HG03159 (cell line): ENCODE results near the gene MLYCD.

Experiments
- ATAC-seq: cut with Tn5 transposase; IDR thresholded peaks from one replicate; pipeline ENCODE4 v1.9.1; 2021; ENCODE audit warnings: mild to moderate bottlenecking, moderate library complexity; ENCODE audit not compliant: unreplicated experiment

Gene MLYCD

GRCh38 chr16:83925095-83925905 is 26.4 kb downstream of the MLYCD start:
- ATAC-seq = no peak

- no peak for ATAC-seq
Observed at GRCh38 chr16:83925957-83926725, 27.2 kb downstream of the MLYCD start.

GRCh38 chr16:83926726-83927397 is 27.9 kb downstream of the MLYCD start:
- peak; percentile 63 for ATAC-seq

GRCh38 chr16:83928341-83929055 is 29.6 kb downstream of the MLYCD start:
- no peak for ATAC-seq

GRCh38 chr16:83929811-83930555 is 31.1 kb downstream of the MLYCD start:
- no peak for ATAC-seq

- no peak for ATAC-seq
Observed at GRCh38 chr16:83930730-83931500, 32.0 kb downstream of the MLYCD start.

GRCh38 chr16:83931556-83931955 is 32.6 kb downstream of the MLYCD start:
- no peak for ATAC-seq

GRCh38 chr16:83932304-83932703 is 33.4 kb downstream of the MLYCD start:
- ATAC-seq = no peak

GRCh38 chr16:83932955-83933673 is 34.2 kb downstream of the MLYCD start:
- ATAC-seq = no peak

- no peak for ATAC-seq
Observed at GRCh38 chr16:83933885-83934683, 35.2 kb downstream of the MLYCD start.

GRCh38 chr16:83934684-83934977 is 35.7 kb downstream of the MLYCD start:
- ATAC-seq = no peak

GRCh38 chr16:83935005-83935857 is 36.3 kb downstream of the MLYCD start:
- ATAC-seq = no peak

GRCh38 chr16:83935858-83936255 is 36.9 kb downstream of the MLYCD start:
- ATAC-seq = no peak

GRCh38 chr16:83936581-83937165 is 37.8 kb downstream of the MLYCD start:
- ATAC-seq = no peak

- ATAC-seq = no peak
Observed at GRCh38 chr16:83937267-83937666, 38.4 kb downstream of the MLYCD start.

- ATAC-seq = no peak
Observed at GRCh38 chr16:83937922-83938885, 39.3 kb downstream of the MLYCD start.
